HG03520 (cell line): ENCODE measurements around the gene PTCD2.
"Not testable (repeated sequence)": the region's sequence is repeated elsewhere in the genome, so short reads cannot be mapped to it uniquely, and the experiment has no call there.

Experiments
- ATAC-seq: cut with Tn5 transposase; IDR thresholded peaks from one replicate; pipeline ENCODE4 v1.9.1; 2021; ENCODE audit warnings: mild to moderate bottlenecking, moderate library complexity; ENCODE audit not compliant: unreplicated experiment

The PTCD2 gene

GRCh38 chr5:72295539-72295938 is 24.6 kb upstream of the PTCD2 start:
- no peak for ATAC-seq

- ATAC-seq, result no peak
These were observed 23.9 kb upstream of the PTCD2 start for GRCh38 chr5:72296256-72296655.

GRCh38 chr5:72298136-72298535 is 22.0 kb upstream of the PTCD2 start:
- not testable (repeated sequence) for ATAC-seq

- ATAC-seq, result no peak
These were observed 21.5 kb upstream of the PTCD2 start for GRCh38 chr5:72298711-72299110.

- no peak for ATAC-seq
These were observed 19.4 kb upstream of the PTCD2 start for GRCh38 chr5:72300590-72301339.

- ATAC-seq, result peak; percentile 58
These were observed 18.6 kb upstream of the PTCD2 start for GRCh38 chr5:72301557-72301956.

- ATAC-seq, result no peak
These were observed 18.0 kb upstream of the PTCD2 start for GRCh38 chr5:72302171-72302570.

- ATAC-seq, result no peak
These were observed 14.7 kb upstream of the PTCD2 start for GRCh38 chr5:72305194-72306142.

GRCh38 chr5:72307573-72307967 is 12.6 kb upstream of the PTCD2 start:
- ATAC-seq, result no peak

- ATAC-seq, result peak; percentile 95
These were observed 12.0 kb upstream of the PTCD2 start for GRCh38 chr5:72307968-72308852.

GRCh38 chr5:72308853-72309191 is 11.4 kb upstream of the PTCD2 start:
- no peak for ATAC-seq

- no peak for ATAC-seq
These were observed 7.0 kb upstream of the PTCD2 start for GRCh38 chr5:72313141-72313540.

- no peak for ATAC-seq
These were observed 5.5 kb upstream of the PTCD2 start for GRCh38 chr5:72314571-72315172.

GRCh38 chr5:72319435-72319975 is 668 bp upstream of the PTCD2 start:
- ATAC-seq, result not testable (repeated sequence)

GRCh38 chr5:72324189-72324825 is 4.1 kb downstream of the PTCD2 start:
- ATAC-seq, result no peak

- no peak for ATAC-seq
These were observed 5.6 kb downstream of the PTCD2 start for GRCh38 chr5:72325566-72326305.

GRCh38 chr5:72326306-72326649 is 6.1 kb downstream of the PTCD2 start:
- no peak for ATAC-seq

GRCh38 chr5:72328172-72328571 is 8.0 kb downstream of the PTCD2 start:
- no peak for ATAC-seq

- ATAC-seq, result no peak
These were observed 10.5 kb downstream of the PTCD2 start for GRCh38 chr5:72330712-72331111.
